BE2C (cell line): ENCODE measurements around the gene P3H2.

Source experiments
- DNase-seq: peaks from one replicate; pipeline ENCODE4 v3.0.0-alpha.2; 2020
- H3K27me3 ChIP-seq: fragments of 250-450 bp; sonication (Bioruptor Pico); 2 replicates; pipeline ENCODE4 v1.5.1; 2020; ENCODE audit warnings: mild to moderate bottlenecking
- H3K36me3 ChIP-seq: fragments of 250-450 bp; sonication (Bioruptor Pico); 2 replicates; pipeline ENCODE4 v1.5.1; 2020; ENCODE audit warnings: mild to moderate bottlenecking
- H3K4me1 ChIP-seq: fragments of 250-450 bp; sonication (Bioruptor Pico); 2 replicates; pipeline ENCODE4 v1.5.1; 2020
- H3K4me3 ChIP-seq: 2 replicates; pipeline ENCODE4 v1.5.1; 2011; ENCODE audit warnings: low read depth, low read length
- H3K9me3 ChIP-seq: fragments of 250-450 bp; sonication (Bioruptor Pico); 2 replicates; pipeline ENCODE4 v1.5.1; 2020
- TF ChIP-seq, protein P1 (sequence below): IDR thresholded peaks from 2 replicates; pipeline ENCODE4 v1.5.1; 2012; ENCODE audit warnings: mild to moderate bottlenecking, low read depth, low read length

P3H2 gene

GRCh38 chr3:190121061-190121377, 322 bp upstream of the P3H2 start:
- no peak for DNase-seq
- H3K9me3 ChIP-seq, result no peaks in the 10 kb centered on the region
- H3K4me1 ChIP-seq, result no peaks in the 10 kb centered on the region
- peak overlapping the region; percentile 45 for H3K4me3 ChIP-seq
- H3K36me3 ChIP-seq, result no peaks in the 10 kb centered on the region
- peaks cover 20% of the 10 kb centered on the region for H3K27me3 ChIP-seq
- TF ChIP-seq, protein P1, sequence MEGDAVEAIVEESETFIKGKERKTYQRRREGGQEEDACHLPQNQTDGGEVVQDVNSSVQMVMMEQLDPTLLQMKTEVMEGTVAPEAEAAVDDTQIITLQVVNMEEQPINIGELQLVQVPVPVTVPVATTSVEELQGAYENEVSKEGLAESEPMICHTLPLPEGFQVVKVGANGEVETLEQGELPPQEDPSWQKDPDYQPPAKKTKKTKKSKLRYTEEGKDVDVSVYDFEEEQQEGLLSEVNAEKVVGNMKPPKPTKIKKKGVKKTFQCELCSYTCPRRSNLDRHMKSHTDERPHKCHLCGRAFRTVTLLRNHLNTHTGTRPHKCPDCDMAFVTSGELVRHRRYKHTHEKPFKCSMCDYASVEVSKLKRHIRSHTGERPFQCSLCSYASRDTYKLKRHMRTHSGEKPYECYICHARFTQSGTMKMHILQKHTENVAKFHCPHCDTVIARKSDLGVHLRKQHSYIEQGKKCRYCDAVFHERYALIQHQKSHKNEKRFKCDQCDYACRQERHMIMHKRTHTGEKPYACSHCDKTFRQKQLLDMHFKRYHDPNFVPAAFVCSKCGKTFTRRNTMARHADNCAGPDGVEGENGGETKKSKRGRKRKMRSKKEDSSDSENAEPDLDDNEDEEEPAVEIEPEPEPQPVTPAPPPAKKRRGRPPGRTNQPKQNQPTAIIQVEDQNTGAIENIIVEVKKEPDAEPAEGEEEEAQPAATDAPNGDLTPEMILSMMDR, result no peak; the same call in none of the 2 replicates

DNA sequence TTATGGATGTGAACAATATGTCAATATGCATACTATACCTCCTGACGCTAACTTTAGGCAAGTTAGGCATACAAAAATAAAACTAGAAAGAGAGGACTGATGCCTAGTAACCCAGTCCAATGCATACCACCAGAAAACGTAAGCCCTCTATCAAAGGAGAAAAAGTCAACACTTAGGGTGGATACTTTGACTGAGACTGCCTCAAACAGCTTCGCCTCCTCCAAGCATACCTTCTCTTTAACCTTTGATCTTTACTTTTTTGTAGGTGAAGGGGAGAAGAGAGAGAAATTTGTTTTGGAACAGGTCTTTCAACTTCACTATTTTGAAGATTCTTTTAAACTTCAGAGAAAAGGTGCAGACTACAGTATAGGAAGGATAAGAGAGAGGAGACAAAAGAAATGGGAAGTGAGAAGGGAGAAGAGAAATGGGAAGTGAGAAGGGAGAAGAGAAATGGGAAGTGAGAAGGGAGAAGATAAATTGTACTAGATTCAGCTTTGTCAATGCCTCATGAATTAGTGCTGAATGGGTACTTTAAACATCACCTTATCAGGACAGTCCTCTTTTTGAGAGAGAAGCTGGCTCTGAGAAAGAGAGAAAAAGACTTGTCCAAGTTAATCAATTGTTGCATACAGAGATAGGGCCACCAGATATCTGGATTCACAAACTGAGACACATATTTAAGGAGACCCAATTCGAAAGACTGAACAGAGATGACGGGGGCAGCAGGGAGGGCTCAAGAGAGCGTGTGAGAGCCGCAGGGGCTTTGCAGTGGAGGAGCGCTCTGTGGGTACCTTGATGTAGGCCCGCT, 1.0 kb downstream of the P3H2 start:
- Histone ChIP-seq H3K4me3 (no peak overlapping the region), H3K9me3 (no peaks in the 10 kb centered on the region), H3K4me1 (no peaks in the 10 kb centered on the region), H3K27me3 (peaks cover 20% of the 10 kb centered on the region), H3K36me3 (no peaks in the 10 kb centered on the region)
- TF ChIP-seq, protein P1, result no peak
- no peak for DNase-seq

DNA sequence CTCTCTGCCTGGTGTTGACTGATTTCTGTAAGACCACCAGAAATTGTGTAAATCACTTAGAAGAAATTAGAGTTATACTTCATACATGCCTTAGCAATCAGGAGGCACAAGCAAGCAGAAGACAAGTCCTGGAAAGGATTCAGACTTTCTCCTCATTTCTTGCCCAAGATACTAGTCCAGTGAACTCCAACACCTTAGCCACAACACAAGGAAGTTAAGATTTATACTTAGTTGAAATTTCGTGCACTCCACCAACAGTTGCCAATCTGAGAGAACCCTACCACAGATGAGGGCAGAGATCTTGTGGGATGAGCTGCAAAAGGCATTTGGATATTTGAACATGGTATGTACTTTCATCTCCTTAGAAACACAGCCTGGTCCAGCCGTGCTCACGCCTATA, 2.3 kb downstream of the P3H2 start:
- TF ChIP-seq, protein P1, result no peak
- Histone ChIP-seq H3K4me1 (no peaks in the 10 kb centered on the region), H3K27me3 (peaks cover 20% of the 10 kb centered on the region), H3K4me3 (no peak overlapping the region), H3K9me3 (no peaks in the 10 kb centered on the region), H3K36me3 (no peaks in the 10 kb centered on the region)
- no peak for DNase-seq

DNA sequence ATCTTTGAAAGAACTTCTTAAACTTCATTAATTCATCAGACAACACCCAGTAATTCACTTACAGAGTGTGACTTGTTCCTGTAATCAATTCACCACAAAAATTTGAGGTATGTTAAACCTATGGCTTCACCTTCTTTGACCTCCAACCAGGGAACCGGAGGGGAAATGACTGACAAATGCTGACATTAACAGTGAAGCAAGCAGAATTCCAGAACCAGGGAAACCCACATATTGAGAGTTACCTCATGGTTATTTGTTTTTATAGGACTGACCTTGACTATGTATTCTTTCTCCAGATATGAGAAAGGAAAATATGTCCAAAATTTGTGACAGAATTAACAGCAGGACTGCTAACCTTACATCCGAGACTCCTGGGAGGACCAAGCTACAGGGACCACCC, 2.7 kb downstream of the P3H2 start:
- TF ChIP-seq, protein P1, result no peak
- Histone ChIP-seq H3K4me3 (no peak overlapping the region), H3K4me1 (no peaks in the 10 kb centered on the region), H3K27me3 (peaks cover 20% of the 10 kb centered on the region), H3K9me3 (no peaks in the 10 kb centered on the region), H3K36me3 (no peaks in the 10 kb centered on the region)
- DNase-seq, result no peak

DNA sequence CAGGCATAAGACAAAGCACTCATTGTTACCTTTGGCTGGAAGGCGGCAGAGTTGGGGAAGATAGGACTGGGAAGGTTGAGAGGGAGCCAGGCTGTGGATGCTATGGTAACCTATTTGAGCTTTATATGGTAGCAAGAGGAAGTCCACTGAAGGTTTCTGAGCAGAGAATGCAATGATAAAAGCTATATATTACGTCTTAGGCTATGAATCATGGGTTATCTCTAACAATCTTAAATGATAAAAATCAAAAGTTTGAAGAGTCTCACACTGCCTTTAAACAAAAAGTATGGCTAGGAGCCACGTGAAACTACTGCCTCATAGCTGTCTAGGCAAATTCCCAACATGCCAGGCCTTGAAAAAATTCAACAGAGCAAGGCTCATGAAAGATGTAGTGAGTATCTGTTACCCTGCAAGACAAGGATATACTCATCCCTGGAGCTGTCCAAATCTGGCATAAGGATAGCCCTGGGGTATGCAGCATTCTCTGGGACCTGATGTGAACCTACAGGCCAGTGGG, 4.1 kb downstream of the P3H2 start:
- Histone ChIP-seq H3K36me3 (no peaks in the 10 kb centered on the region), H3K27me3 (peaks cover 20% of the 10 kb centered on the region), H3K9me3 (no peaks in the 10 kb centered on the region), H3K4me3 (no peak overlapping the region), H3K4me1 (no peaks in the 10 kb centered on the region)
- no peak for DNase-seq
- TF ChIP-seq, protein P1, result no peak

DNA sequence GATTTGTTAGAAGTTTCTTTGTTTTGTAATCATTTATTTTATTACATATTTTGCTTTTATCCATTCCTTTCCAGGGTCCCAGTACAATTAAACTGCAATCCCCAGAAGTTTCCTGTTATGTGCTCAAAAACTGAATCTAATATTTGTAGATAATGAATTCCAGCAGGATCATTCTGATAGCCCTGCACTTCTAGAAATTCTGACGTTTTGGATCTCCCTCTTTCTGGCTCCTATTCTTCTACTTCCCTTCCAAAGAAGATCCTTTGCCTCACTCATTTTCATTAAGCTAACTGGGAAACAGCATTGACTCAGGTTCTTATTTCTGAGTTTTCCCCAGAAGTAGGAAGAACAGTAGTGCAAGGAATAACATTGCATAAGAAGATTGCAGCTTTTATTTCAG, 9.9 kb downstream of the P3H2 start:
- Histone ChIP-seq H3K9me3 (no peaks in the 10 kb centered on the region), H3K4me3 (no peak overlapping the region), H3K36me3 (no peaks in the 10 kb centered on the region), H3K27me3 (no peaks in the 10 kb centered on the region), H3K4me1 (no peaks in the 10 kb centered on the region)
- TF ChIP-seq, protein P1, result no peak
- DNase-seq, result no peak
